KMS-11 (cell line): Measurements from ENCODE around the gene RHBDF2.

Experiments
- H2AFZ ChIP-seq: fragments of 200-600 bp; sonication (generic); 2 replicates; pipeline ENCODE4 v1.6.1; 2016; ENCODE audit warnings: antibody characterized with exemption, mixed run types, low read depth
- H3K27ac ChIP-seq: fragments of 200-600 bp; sonication (generic); 2 replicates; pipeline ENCODE4 v1.6.1; 2016; ENCODE audit warnings: mild to moderate bottlenecking, mixed run types
- H3K27me3 ChIP-seq: fragments of 200-600 bp; sonication (generic); 2 replicates; pipeline ENCODE4 v1.6.1; 2017; ENCODE audit warnings: mild to moderate bottlenecking, low read depth, mixed run types, moderate library complexity; ENCODE audit not compliant: insufficient read depth
- H3K36me3 ChIP-seq: fragments of 200-600 bp; sonication (generic); 2 replicates; pipeline ENCODE4 v1.6.1; 2017; ENCODE audit warnings: mild to moderate bottlenecking, mixed run types; ENCODE audit not compliant: insufficient read depth
- H3K4me1 ChIP-seq: fragments of 200-600 bp; sonication (generic); 2 replicates; pipeline ENCODE4 v1.6.1; 2016; ENCODE audit warnings: mild to moderate bottlenecking, low read depth, mixed run types; ENCODE audit not compliant: poor library complexity, severe bottlenecking
- H3K4me2 ChIP-seq: fragments of 200-600 bp; sonication (generic); 2 replicates; pipeline ENCODE4 v1.7.0; 2016; ENCODE audit warnings: mild to moderate bottlenecking, mixed run types
- H3K4me3 ChIP-seq: fragments of 200-600 bp; sonication (generic); IDR thresholded peaks from 2 replicates; pipeline ENCODE4 v1.6.1; 2017; ENCODE audit warnings: low read depth, low read length, mixed read lengths; ENCODE audit not compliant: insufficient read depth
- H3K79me2 ChIP-seq: fragments of 200-600 bp; sonication (generic); 2 replicates; pipeline ENCODE4 v1.6.1; 2016; ENCODE audit warnings: low read depth, mixed run types; ENCODE audit not compliant: insufficient read depth
- H3K9ac ChIP-seq: fragments of 200-600 bp; sonication (generic); 2 replicates; pipeline ENCODE4 v1.6.1; 2016; ENCODE audit warnings: mild to moderate bottlenecking, mixed run types
- H4K20me1 ChIP-seq: fragments of 200-600 bp; sonication (generic); 2 replicates; pipeline ENCODE4 v1.6.1; 2016; ENCODE audit warnings: mild to moderate bottlenecking, mixed run types; ENCODE audit not compliant: insufficient read depth
- CTCF ChIP-seq: fragments of 200-600 bp; sonication (generic); conservative IDR thresholded peaks from 2 replicates; pipeline ENCODE4 v1.6.1; 2017; ENCODE audit warnings: low read depth, mild to moderate bottlenecking, antibody characterized with exemption, low read length, moderate library complexity, mixed read lengths

Gene RHBDF2

GRCh38 chr17:76478097-76478496 is 23.1 kb downstream of the RHBDF2 start:
- Histone ChIP-seq H3K4me1 (peaks cover 30% of the 10 kb centered on the region), H3K27me3 (no peaks in the 10 kb centered on the region)

GRCh38 chr17:76477576-76477975 is 23.6 kb downstream of the RHBDF2 start:
- H3K27me3 ChIP-seq, result no peaks in the 10 kb centered on the region
- H3K4me2 ChIP-seq, result no peak overlapping the region
- H3K27ac ChIP-seq, result no peak overlapping the region
- H3K4me1 ChIP-seq, result peaks cover 24% of the 10 kb centered on the region
- H2AFZ ChIP-seq, result no peak overlapping the region
- H3K4me3 ChIP-seq, result no peak overlapping the region
- H3K79me2 ChIP-seq, result no peaks in the 10 kb centered on the region
- H3K36me3 ChIP-seq, result no peaks in the 10 kb centered on the region
- H4K20me1 ChIP-seq, result no peaks in the 10 kb centered on the region
- TF ChIP-seq CTCF, result no peak
- no peak overlapping the region for H3K9ac ChIP-seq

More at GRCh38 chr17:76478097-76478496, 23.1 kb downstream of the RHBDF2 start:
- no peak overlapping the region for H2AFZ ChIP-seq
- H3K4me2 ChIP-seq, result no peak overlapping the region
- no peak overlapping the region for H3K9ac ChIP-seq
- no peak overlapping the region for H3K4me3 ChIP-seq
- no peaks in the 10 kb centered on the region for H3K36me3 ChIP-seq
- H4K20me1 ChIP-seq, result no peaks in the 10 kb centered on the region
- H3K27ac ChIP-seq, result no peak overlapping the region
- no peak for TF ChIP-seq CTCF
- H3K79me2 ChIP-seq, result no peaks in the 10 kb centered on the region

GRCh38 chr17:76476736-76477135 is 24.5 kb downstream of the RHBDF2 start:
- Histone ChIP-seq H3K79me2 (no peaks in the 10 kb centered on the region), H3K9ac (no peak overlapping the region)

GRCh38 chr17:76475302-76475701 is 25.9 kb downstream of the RHBDF2 start:
- Histone ChIP-seq H3K79me2 (no peaks in the 10 kb centered on the region), H3K4me1 (peaks cover 2% of the 10 kb centered on the region), H3K27ac (no peak overlapping the region), H3K4me3 (no peak overlapping the region), H3K36me3 (no peaks in the 10 kb centered on the region), H4K20me1 (no peaks in the 10 kb centered on the region), H2AFZ (no peak overlapping the region), H3K4me2 (no peak overlapping the region), H3K9ac (no peak overlapping the region), H3K27me3 (no peaks in the 10 kb centered on the region)
- no peak for TF ChIP-seq CTCF

More at GRCh38 chr17:76476736-76477135, 24.5 kb downstream of the RHBDF2 start:
- Histone ChIP-seq H4K20me1 (no peaks in the 10 kb centered on the region), H3K27ac (no peak overlapping the region), H3K4me2 (no peak overlapping the region), H3K27me3 (no peaks in the 10 kb centered on the region), H2AFZ (no peak overlapping the region), H3K36me3 (no peaks in the 10 kb centered on the region), H3K4me3 (no peak overlapping the region), H3K4me1 (peaks cover 16% of the 10 kb centered on the region)
- no peak for TF ChIP-seq CTCF
